Parathyroid adenoma (tissue), 2 donors: ENCODE measurements around the gene PCSK2.

Experiments
- H2AFZ ChIP-seq: fragments of 300-600 bp; sonication (generic); one replicate; pipeline ENCODE4 v1.7.0; 2017; ENCODE audit warnings: antibody characterized with exemption, mild to moderate bottlenecking
- H3K27ac ChIP-seq: fragments of 300-600 bp; sonication (generic); one replicate; pipeline ENCODE4 v1.7.0; 2017
- H3K27me3 ChIP-seq: fragments of 300-600 bp; sonication (generic); one replicate; pipeline ENCODE4 v1.7.0; 2017; ENCODE audit warnings: low read length; ENCODE audit not compliant: control insufficient read depth, insufficient read depth
- H3K36me3 ChIP-seq: fragments of 300-600 bp; sonication (generic); one replicate; pipeline ENCODE4 v1.7.0; 2017; ENCODE audit warnings: low read length; ENCODE audit not compliant: control insufficient read depth, insufficient read depth
- H3K4me1 ChIP-seq: fragments of 300-600 bp; sonication (generic); one replicate; pipeline ENCODE4 v1.7.0; 2017; ENCODE audit warnings: control low read depth
- H3K4me2 ChIP-seq: fragments of 300-600 bp; sonication (generic); one replicate; pipeline ENCODE4 v1.7.0; 2017; ENCODE audit warnings: low read length
- H3K4me3 ChIP-seq: fragments of 300-600 bp; sonication (generic); one replicate; pipeline ENCODE4 v1.7.0; 2017; ENCODE audit warnings: low read depth, low read length
- H3K79me2 ChIP-seq: fragments of 300-600 bp; sonication (generic); one replicate; pipeline ENCODE4 v1.7.0; 2017; ENCODE audit warnings: control low read depth
- H3K9ac ChIP-seq: fragments of 300-600 bp; sonication (generic); one replicate; pipeline ENCODE4 v1.7.0; 2017; ENCODE audit warnings: mild to moderate bottlenecking
- H3K9me3 ChIP-seq: fragments of 300-600 bp; sonication (generic); one replicate; pipeline ENCODE4 v1.7.0; 2017; ENCODE audit warnings: low read length; ENCODE audit not compliant: control insufficient read depth
- TF ChIP-seq, protein P1 (sequence below): fragments of 300-600 bp; sonication (generic); IDR thresholded peaks from one replicate; pipeline ENCODE4 v1.7.0; 2017; ENCODE audit warnings: antibody characterized with exemption, mild to moderate bottlenecking
- donor health status: primary hyperparathyroidism.

Gene PCSK2

GRCh38 chr20:17504066-17504897 is 277.4 kb downstream of the PCSK2 start:
- Histone ChIP-seq H2AFZ (peak overlapping the region; percentile 96), H3K4me2 (peak overlapping the region; percentile 67), H3K9me3 (no peaks in the 10 kb centered on the region), H3K36me3 (no peaks in the 10 kb centered on the region), H3K79me2 (no peaks in the 10 kb centered on the region), H3K27ac (no peak overlapping the region), H3K4me1 (peaks cover 9% of the 10 kb centered on the region), H3K4me3 (peak overlapping the region; percentile 39), H3K9ac (no peak overlapping the region), H3K27me3 (no peaks in the 10 kb centered on the region)
- TF ChIP-seq, protein P1, sequence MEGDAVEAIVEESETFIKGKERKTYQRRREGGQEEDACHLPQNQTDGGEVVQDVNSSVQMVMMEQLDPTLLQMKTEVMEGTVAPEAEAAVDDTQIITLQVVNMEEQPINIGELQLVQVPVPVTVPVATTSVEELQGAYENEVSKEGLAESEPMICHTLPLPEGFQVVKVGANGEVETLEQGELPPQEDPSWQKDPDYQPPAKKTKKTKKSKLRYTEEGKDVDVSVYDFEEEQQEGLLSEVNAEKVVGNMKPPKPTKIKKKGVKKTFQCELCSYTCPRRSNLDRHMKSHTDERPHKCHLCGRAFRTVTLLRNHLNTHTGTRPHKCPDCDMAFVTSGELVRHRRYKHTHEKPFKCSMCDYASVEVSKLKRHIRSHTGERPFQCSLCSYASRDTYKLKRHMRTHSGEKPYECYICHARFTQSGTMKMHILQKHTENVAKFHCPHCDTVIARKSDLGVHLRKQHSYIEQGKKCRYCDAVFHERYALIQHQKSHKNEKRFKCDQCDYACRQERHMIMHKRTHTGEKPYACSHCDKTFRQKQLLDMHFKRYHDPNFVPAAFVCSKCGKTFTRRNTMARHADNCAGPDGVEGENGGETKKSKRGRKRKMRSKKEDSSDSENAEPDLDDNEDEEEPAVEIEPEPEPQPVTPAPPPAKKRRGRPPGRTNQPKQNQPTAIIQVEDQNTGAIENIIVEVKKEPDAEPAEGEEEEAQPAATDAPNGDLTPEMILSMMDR: no peak

GRCh38 chr20:17504898-17505635 is 278.2 kb downstream of the PCSK2 start:
- TF ChIP-seq, protein P1: peak; percentile 75
- Histone ChIP-seq H3K36me3 (no peaks in the 10 kb centered on the region), H3K79me2 (no peaks in the 10 kb centered on the region), H2AFZ (peak overlapping the region; percentile 96), H3K4me1 (peaks cover 9% of the 10 kb centered on the region), H3K9me3 (no peaks in the 10 kb centered on the region), H3K9ac (no peak overlapping the region), H3K4me2 (peak overlapping the region; percentile 67), H3K4me3 (peak overlapping the region; percentile 39), H3K27me3 (no peaks in the 10 kb centered on the region), H3K27ac (no peak overlapping the region)

DNA sequence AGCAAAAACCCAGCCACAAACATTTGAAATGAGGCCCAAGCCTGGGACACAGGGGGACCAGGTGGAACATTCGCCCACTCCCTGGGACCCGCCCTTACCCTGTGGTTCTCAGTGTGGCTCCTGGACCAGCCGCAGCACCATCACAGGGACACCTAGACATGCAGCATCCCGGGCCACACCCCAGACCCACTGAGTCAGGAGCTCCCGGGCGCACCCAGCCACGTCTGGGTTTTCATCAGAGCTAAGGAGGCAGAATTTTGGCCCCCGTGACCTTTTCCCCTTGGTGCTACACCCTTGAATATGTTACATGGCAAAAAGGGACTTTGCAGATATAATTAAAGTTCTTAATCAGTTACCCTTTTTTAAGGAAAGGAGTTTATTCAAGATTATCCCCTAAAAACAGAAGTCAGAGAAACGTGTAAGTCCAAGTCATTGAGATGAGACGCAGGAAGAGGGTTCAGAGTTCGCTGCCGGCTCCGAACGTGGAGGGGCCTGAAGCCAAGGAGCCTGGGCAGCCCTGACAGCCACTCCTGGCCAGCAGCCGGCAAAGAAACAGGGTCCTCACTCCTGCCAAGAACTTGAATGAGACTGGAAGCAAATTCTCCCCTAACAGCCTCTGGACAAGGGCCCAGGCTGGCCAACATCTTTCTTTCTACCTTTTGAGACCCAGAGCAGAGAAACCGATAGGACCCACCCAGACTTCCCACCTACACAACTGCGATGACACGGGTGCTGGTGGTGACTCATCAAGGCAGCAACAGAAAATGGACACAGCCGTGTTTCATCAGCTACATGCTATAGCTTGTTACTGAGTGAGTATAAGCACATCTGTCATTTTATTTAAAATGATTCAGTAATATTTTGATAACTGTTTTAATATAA is 279.0 kb downstream of the PCSK2 start:
- Histone ChIP-seq H3K79me2 (no peaks in the 10 kb centered on the region), H3K9me3 (no peaks in the 10 kb centered on the region), H3K4me3 (no peak overlapping the region), H3K27ac (no peak overlapping the region), H2AFZ (peak overlapping the region; percentile 96), H3K9ac (no peak overlapping the region), H3K4me2 (peak overlapping the region; percentile 67), H3K27me3 (no peaks in the 10 kb centered on the region), H3K4me1 (peaks cover 9% of the 10 kb centered on the region), H3K36me3 (no peaks in the 10 kb centered on the region)
- TF ChIP-seq, protein P1: no peak

- TF ChIP-seq, protein P1: no peak
- H3K36me3 ChIP-seq: no peaks in the 10 kb centered on the region
- H3K9me3 ChIP-seq: no peaks in the 10 kb centered on the region
- H3K4me2 ChIP-seq: no peak overlapping the region
- no peak overlapping the region for H3K9ac ChIP-seq
- peaks cover 9% of the 10 kb centered on the region for H3K4me1 ChIP-seq
- H2AFZ ChIP-seq: no peak overlapping the region
- no peak overlapping the region for H3K4me3 ChIP-seq
- no peaks in the 10 kb centered on the region for H3K27me3 ChIP-seq
- H3K79me2 ChIP-seq: no peaks in the 10 kb centered on the region
- no peak overlapping the region for H3K27ac ChIP-seq
Measured at GRCh38 chr20:17507032-17507431, 280.2 kb downstream of the PCSK2 start.
